HepG2 (cell line): ENCODE results near the gene USP19. TPM values are rescaled to one million over a fixed set of nuclear protein-coding genes. Genes with fewer than 3 reads are reported as not detected.

Experiments used
- ARNT ChIP-seq: fragments of 450-650 bp; IDR thresholded peaks from 2 replicates; pipeline ENCODE4 v1.6.1; 2017
- GATAD2A ChIP-seq: IDR thresholded peaks from 2 replicates; pipeline ENCODE4 v1.6.1; 2016
- MAFF ChIP-seq: IDR thresholded peaks from 2 replicates; pipeline ENCODE4 v1.6.1; 2011; ENCODE audit warnings: low read depth, low read length, improper control_type of control experiment
- MAFG ChIP-seq: sonication (generic); formaldehyde crosslinking; IDR thresholded peaks from 2 replicates; pipeline ENCODE4 v1.5.1; 2020; ENCODE audit warnings: mild to moderate bottlenecking, missing genetic modification reagents
- ZFYVE20 ChIP-seq: sonication (generic); formaldehyde crosslinking; IDR thresholded peaks from 2 replicates; pipeline ENCODE4 v1.8.0; 2023; ENCODE audit warnings: low read depth, mild to moderate bottlenecking, moderate library complexity, missing genetic modification reagents, borderline replicate concordance
- ZNF263 ChIP-seq: sonication (generic); formaldehyde crosslinking; IDR thresholded peaks from 2 replicates; pipeline ENCODE4 v1.4.0; 2020; ENCODE audit warnings: missing genetic modification reagents
- ZNF274 ChIP-seq: sonication (generic); formaldehyde crosslinking; IDR thresholded peaks from 2 replicates; pipeline ENCODE4 v1.5.1; 2020; ENCODE audit warnings: mild to moderate bottlenecking, missing genetic modification reagents
- ZNF3 ChIP-seq: IDR thresholded peaks from 2 replicates; pipeline ENCODE4 v1.7.0; 2017; ENCODE audit warnings: inconsistent platforms
- ZNF30 ChIP-seq: sonication (generic); formaldehyde crosslinking; IDR thresholded peaks from 2 replicates; pipeline ENCODE4 v1.5.0; 2020; ENCODE audit warnings: mild to moderate bottlenecking, missing genetic modification reagents
- ZNF607 ChIP-seq: sonication (generic); formaldehyde crosslinking; IDR thresholded peaks from 2 replicates; pipeline ENCODE4 v1.5.1; 2020; ENCODE audit warnings: missing genetic modification reagents, mild to moderate bottlenecking, borderline replicate concordance
- polyA plus RNA-seq, 8 experiments: library from polyadenylated mRNA; depleted of rRNA in 3 of 8; stranded (reverse) in 7 of 8; unstranded in 1 of 8; fragments of >200 nt; fragmentation: Illumina TruSeq in 4 of 8; extraction: Trizol in 4 of 8; gene quantifications; 2 replicates each; pipeline versions ENCODE4 v1.2.1 to v1.2.3, GENCODE V29; 2011 to 2016; ENCODE audit warnings: low read depth in 4 of 8, missing spikeins in 1 of 8, mixed read lengths in 1 of 8; ENCODE audit not compliant: insufficient read depth in 1 of 8
- total RNA-seq, 5 experiments: library from RNA; depleted of rRNA; stranded (reverse); fragments of >200 nt; fragmentation: Illumina TruSeq; extraction: Trizol; gene quantifications; 2 replicates each; pipeline ENCODE4 v1.2.3, GENCODE V29; 2016; ENCODE audit warnings: low read depth in 1 of 5
- TF ChIP-seq, protein P1 (sequence below), 2 experiments: sonication (generic) in 1 of 2; formaldehyde crosslinking in 1 of 2; IDR thresholded peaks; 2 replicates each; pipeline versions ENCODE4 v1.4.0 to v1.6.1; 2016 to 2020; ENCODE audit warnings: borderline replicate concordance in 1 of 2, low read depth in 1 of 2, mild to moderate bottlenecking in 1 of 2, missing genetic modification reagents in 1 of 2
- TF ChIP-seq, protein P2 (sequence below): sonication (generic); formaldehyde crosslinking; IDR thresholded peaks from 2 replicates; pipeline ENCODE4 v1.9.0; 2022; ENCODE audit warnings: missing genetic modification reagents, mild to moderate bottlenecking, borderline replicate concordance
- TF ChIP-seq, protein P3 (sequence below): sonication (generic); formaldehyde crosslinking; IDR thresholded peaks from 2 replicates; pipeline ENCODE4 v1.4.0; 2020; ENCODE audit warnings: missing genetic modification reagents
- TF ChIP-seq, protein P4 (sequence below): sonication (generic); formaldehyde crosslinking; IDR thresholded peaks from 2 replicates; pipeline ENCODE4 v1.5.0; 2020; ENCODE audit warnings: missing genetic modification reagents
- TF ChIP-seq, protein P5 (sequence below): sonication (generic); formaldehyde crosslinking; IDR thresholded peaks from 2 replicates; pipeline ENCODE4 v1.5.0; 2020; ENCODE audit warnings: missing genetic modification reagents
- TF ChIP-seq, protein P6 (sequence below): sonication (generic); formaldehyde crosslinking; IDR thresholded peaks from 2 replicates; pipeline ENCODE4 v1.5.0; 2020; ENCODE audit warnings: mild to moderate bottlenecking, missing genetic modification reagents

The USP19 gene
- total and polyA plus RNA-seq, 2 of the 13 experiments (the other 11 are each of a cell fraction or from before 2014, with no cell fraction given), result 28.3 to 31.7 TPM

DNA sequence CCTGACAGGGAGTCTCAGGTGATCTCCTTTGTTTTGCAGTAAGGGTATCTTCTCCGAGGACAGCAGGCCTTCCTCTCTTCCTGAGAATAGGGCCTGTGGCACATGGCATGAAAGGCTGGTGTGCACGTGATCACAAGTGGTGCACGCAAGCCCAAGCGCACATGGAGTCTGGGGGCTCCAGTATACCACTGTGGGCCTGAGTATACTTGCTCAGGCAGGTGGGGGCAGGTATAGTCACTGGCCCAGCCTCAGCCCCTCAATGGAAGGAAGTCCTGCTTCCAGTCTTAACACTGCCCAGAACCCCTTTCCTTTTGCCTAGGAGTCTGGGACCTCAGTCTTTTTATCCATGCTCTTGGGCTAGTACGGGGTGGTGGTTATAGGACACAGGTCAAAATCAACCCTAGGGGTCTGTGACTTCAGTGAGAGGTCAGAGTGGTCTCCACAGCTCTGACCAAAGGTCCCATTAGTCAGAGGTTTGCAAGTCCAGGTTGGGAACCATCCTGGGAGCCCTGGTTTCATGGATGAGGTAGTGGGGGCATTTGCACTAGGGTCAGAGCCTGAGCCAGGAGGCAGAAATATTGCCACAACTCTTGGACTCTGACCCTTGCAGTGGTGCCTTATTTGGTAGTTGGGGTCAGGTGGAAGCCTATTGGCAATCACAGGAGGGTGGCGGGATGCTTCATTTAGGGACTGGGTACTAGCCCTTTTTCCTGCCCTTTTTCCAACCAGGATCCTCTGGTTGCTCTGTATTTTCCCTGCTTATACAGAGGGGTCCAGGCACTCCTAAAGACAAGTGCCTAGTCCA lies 46.3 kb upstream of the USP19 start (continued):
- no peak; the same call in 1 of the 2 replicates for TF ChIP-seq GATAD2A
- no peak for TF ChIP-seq MAFG (CRISPR knock-in tag)
- no peak for TF ChIP-seq MAFF
- no peak for TF ChIP-seq ZFYVE20 (CRISPR knock-in tag)
- no peak for TF ChIP-seq ZNF30 (CRISPR knock-in tag)
- TF ChIP-seq, protein P1, sequence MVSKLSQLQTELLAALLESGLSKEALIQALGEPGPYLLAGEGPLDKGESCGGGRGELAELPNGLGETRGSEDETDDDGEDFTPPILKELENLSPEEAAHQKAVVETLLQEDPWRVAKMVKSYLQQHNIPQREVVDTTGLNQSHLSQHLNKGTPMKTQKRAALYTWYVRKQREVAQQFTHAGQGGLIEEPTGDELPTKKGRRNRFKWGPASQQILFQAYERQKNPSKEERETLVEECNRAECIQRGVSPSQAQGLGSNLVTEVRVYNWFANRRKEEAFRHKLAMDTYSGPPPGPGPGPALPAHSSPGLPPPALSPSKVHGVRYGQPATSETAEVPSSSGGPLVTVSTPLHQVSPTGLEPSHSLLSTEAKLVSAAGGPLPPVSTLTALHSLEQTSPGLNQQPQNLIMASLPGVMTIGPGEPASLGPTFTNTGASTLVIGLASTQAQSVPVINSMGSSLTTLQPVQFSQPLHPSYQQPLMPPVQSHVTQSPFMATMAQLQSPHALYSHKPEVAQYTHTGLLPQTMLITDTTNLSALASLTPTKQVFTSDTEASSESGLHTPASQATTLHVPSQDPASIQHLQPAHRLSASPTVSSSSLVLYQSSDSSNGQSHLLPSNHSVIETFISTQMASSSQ (IDR thresholded peaks at IDR 0.05; ENCODE audit: low read depth), result no peak
- TF ChIP-seq, protein P1 (CRISPR knock-in tag; IDR thresholded peaks at IDR 0.05; ENCODE audit: borderline replicate concordance), result no peak
- no peak for TF ChIP-seq ZNF263 (CRISPR knock-in tag)
- TF ChIP-seq, protein P2, sequence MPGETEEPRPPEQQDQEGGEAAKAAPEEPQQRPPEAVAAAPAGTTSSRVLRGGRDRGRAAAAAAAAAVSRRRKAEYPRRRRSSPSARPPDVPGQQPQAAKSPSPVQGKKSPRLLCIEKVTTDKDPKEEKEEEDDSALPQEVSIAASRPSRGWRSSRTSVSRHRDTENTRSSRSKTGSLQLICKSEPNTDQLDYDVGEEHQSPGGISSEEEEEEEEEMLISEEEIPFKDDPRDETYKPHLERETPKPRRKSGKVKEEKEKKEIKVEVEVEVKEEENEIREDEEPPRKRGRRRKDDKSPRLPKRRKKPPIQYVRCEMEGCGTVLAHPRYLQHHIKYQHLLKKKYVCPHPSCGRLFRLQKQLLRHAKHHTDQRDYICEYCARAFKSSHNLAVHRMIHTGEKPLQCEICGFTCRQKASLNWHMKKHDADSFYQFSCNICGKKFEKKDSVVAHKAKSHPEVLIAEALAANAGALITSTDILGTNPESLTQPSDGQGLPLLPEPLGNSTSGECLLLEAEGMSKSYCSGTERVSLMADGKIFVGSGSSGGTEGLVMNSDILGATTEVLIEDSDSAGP (CRISPR knock-in tag), result peak; percentile 46; the same call in 1 of the 2 replicates
- TF ChIP-seq, protein P3, sequence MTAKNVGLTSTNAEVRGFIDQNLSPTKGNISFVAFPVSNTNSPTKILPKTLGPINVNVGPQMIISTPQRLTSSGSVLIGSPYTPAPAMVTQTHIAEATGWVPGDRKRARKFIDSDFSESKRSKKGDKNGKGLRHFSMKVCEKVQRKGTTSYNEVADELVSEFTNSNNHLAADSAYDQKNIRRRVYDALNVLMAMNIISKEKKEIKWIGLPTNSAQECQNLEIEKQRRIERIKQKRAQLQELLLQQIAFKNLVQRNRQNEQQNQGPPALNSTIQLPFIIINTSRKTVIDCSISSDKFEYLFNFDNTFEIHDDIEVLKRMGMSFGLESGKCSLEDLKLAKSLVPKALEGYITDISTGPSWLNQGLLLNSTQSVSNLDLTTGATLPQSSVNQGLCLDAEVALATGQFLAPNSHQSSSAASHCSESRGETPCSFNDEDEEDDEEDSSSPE, result 0 out of 2 replicates have a peak, but pooled peaks have one; percentile 47
- TF ChIP-seq ZNF3 (CRISPR knock-in tag), result no peak
- no peak for TF ChIP-seq ZNF607 (CRISPR knock-in tag)
- no peak for TF ChIP-seq ARNT
- TF ChIP-seq, protein P4, sequence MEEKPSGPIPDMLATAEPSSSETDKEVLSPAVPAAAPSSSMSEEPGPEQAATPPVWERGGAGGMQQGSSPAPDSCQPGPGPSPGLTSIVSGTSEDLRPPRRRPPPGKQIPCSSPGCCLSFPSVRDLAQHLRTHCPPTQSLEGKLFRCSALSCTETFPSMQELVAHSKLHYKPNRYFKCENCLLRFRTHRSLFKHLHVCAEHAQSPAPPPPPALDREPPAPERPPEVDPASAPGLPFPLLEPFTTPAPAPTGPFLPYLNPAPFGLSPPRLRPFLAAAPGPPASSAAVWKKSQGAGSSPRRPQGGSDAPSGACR, result 0 out of 2 replicates have a peak, but pooled peaks have one; percentile 16
- TF ChIP-seq, protein P5, sequence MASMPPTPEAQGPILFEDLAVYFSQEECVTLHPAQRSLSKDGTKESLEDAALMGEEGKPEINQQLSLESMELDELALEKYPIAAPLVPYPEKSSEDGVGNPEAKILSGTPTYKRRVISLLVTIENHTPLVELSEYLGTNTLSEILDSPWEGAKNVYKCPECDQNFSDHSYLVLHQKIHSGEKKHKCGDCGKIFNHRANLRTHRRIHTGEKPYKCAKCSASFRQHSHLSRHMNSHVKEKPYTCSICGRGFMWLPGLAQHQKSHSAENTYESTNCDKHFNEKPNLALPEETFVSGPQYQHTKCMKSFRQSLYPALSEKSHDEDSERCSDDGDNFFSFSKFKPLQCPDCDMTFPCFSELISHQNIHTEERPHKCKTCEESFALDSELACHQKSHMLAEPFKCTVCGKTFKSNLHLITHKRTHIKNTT (CRISPR knock-in tag), result no peak
- TF ChIP-seq, protein P6, sequence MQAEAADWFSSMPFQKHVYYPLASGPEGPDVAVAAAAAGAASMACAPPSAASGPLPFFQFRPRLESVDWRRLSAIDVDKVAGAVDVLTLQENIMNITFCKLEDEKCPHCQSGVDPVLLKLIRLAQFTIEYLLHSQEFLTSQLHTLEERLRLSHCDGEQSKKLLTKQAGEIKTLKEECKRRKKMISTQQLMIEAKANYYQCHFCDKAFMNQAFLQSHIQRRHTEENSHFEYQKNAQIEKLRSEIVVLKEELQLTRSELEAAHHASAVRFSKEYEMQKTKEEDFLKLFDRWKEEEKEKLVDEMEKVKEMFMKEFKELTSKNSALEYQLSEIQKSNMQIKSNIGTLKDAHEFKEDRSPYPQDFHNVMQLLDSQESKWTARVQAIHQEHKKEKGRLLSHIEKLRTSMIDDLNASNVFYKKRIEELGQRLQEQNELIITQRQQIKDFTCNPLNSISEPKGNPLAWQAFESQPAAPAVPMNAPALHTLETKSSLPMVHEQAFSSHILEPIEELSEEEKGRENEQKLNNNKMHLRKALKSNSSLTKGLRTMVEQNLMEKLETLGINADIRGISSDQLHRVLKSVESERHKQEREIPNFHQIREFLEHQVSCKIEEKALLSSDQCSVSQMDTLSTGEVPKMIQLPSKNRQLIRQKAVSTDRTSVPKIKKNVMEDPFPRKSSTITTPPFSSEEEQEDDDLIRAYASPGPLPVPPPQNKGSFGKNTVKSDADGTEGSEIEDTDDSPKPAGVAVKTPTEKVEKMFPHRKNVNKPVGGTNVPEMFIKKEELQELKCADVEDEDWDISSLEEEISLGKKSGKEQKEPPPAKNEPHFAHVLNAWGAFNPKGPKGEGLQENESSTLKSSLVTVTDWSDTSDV (CRISPR knock-in tag), result no peak
- TF ChIP-seq ZNF274, result no peak
